ENCODE measurements around the gene MAP1LC3B. TPM values are rescaled to one million over a fixed set of nuclear protein-coding genes. Genes with fewer than 3 reads are reported as not detected.

The MAP1LC3B gene
- total RNA-seq, 1 experiment from 2014 or later: 72.3 TPM

DNA sequence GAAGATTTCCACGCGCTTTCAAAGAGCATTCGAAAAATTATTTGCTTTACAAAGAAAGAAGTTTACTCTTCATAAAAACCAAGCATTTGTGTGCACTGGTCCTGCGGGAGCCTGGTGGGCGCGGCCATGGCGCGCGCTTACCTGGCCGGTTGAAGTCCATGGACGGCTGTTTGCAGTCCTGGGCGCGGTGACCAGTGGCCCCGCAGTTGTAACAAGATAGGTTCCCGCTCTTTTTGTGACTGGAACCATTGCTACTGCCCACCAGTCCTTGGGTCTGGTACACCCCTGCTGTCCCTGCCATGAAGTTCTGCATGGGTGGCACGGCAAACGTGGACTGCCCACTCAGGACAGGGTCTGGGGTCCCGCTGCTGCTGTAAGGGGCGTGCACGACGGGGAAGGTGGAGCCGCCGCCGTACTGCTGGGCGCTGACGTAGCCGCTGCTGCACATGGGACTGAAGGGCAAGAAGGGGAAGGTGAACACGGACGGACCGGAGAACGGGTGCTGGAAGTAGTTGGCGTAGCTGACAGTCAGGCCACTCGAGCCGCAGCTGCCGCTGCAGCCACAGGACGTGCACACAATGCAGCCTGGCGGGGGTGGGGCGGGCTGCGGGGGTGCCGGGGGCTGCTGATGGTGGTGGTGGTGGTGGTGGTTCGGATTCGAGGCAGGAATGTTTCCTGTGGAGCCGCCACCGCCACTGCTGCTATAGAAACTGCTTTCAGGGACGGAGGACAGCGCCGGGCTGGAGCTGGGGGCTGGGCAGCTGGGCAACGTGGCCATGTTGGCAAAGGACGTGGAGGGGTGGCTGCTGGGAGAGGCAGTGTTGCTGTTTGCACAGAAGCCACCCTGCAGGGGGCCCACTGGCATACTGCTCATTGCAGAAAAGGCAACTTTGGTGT, 19.5 kb downstream of the MAP1LC3B start:
- Mint-ChIP-seq H3K4me1 (ENCODE audit: low read depth, unreplicated experiment) (peaks cover 9% of the 10 kb centered on the region), H3K27ac (ENCODE audit: unreplicated experiment) (no peak overlapping the region), H3K9me3 (ENCODE audit: unreplicated experiment) (no peaks in the 10 kb centered on the region), H3K27me3 (ENCODE audit: insufficient read depth, unreplicated experiment) (no peaks in the 10 kb centered on the region), H3K4me3 (ENCODE audit: unreplicated experiment) (no peak overlapping the region), H3K36me3 (ENCODE audit: insufficient read depth, unreplicated experiment) (peaks cover 80% of the 10 kb centered on the region)
- H3K4me1 ChIP-seq: no peaks in the 10 kb centered on the region
- H3K4me3 ChIP-seq (ENCODE audit: low read depth, low read length): no peak overlapping the region
- ChIA-PET POLR2A (no interaction called here), CTCF (no interaction called here)
- TF ChIP-seq, protein P1, sequence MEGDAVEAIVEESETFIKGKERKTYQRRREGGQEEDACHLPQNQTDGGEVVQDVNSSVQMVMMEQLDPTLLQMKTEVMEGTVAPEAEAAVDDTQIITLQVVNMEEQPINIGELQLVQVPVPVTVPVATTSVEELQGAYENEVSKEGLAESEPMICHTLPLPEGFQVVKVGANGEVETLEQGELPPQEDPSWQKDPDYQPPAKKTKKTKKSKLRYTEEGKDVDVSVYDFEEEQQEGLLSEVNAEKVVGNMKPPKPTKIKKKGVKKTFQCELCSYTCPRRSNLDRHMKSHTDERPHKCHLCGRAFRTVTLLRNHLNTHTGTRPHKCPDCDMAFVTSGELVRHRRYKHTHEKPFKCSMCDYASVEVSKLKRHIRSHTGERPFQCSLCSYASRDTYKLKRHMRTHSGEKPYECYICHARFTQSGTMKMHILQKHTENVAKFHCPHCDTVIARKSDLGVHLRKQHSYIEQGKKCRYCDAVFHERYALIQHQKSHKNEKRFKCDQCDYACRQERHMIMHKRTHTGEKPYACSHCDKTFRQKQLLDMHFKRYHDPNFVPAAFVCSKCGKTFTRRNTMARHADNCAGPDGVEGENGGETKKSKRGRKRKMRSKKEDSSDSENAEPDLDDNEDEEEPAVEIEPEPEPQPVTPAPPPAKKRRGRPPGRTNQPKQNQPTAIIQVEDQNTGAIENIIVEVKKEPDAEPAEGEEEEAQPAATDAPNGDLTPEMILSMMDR (IDR thresholded peaks at IDR 0.05; ENCODE audit: insufficient read depth in 1 of 2, low read depth in 1 of 2, low read length in 1 of 2, severe bottlenecking in 1 of 2, unreplicated experiment in 1 of 2): no peak
- H3K36me3 ChIP-seq (ENCODE audit: control insufficient read depth, insufficient read depth, low read length): peaks cover 5% of the 10 kb centered on the region
- no peaks in the 10 kb centered on the region for H3K27me3 ChIP-seq (replicated peaks; ENCODE audit: control insufficient read depth, insufficient read depth, low read length)
- no peaks in the 10 kb centered on the region for H3K9me3 ChIP-seq
- DNase-seq: no peak
- no TSS peak for BruUV-seq (replicated peaks)
- intact Hi-C loops (cut with micrococcal nuclease; ENCODE audit: unreplicated experiment): loop anchor here (10.0 kb wide), 1 partner anchor 163 kb away; no protein-coding TSS in a partner anchor

DNA sequence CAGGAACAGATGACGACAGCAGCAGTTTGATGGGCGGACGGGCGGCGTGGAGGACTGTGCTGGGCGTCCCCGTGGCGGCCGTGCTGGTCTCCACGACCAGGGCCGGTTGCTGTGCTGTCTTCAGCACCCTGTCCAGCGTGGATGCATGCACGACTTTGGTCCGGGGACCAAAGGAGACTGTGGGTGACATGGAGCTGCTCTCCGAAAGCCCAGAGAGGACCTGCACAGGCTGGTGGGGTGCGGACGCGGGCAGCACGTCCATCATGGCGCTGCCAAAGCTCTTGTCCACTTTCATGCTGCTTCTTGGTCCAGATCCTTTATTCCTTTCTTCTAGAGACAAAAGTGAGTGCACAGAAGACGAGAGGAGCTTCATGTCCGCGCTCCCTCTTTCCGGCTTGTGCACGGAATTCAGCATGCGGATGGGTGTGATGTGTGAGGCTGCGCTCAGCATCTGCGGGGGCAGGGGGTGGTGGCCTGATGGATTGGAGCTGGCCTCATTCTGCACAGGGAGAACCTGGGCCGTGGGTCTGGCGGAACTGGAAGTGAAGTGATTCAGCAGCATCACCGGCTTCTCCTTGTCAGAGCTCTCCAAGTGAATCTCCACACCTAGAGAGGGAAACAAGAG, 20.3 kb downstream of the MAP1LC3B start:
- peaks cover 9% of the 10 kb centered on the region for H3K4me1 Mint-ChIP-seq (ENCODE audit: low read depth, unreplicated experiment)
- no peak overlapping the region for H3K4me3 Mint-ChIP-seq (ENCODE audit: unreplicated experiment)
- intact Hi-C loops (cut with micrococcal nuclease; ENCODE audit: unreplicated experiment): loop anchor here (10.0 kb wide), 1 partner anchor 162 kb away; no protein-coding TSS in a partner anchor
- H3K27ac Mint-ChIP-seq (ENCODE audit: unreplicated experiment): no peak overlapping the region
- H3K9me3 Mint-ChIP-seq (ENCODE audit: unreplicated experiment): no peaks in the 10 kb centered on the region
- no peaks in the 10 kb centered on the region for H3K27me3 Mint-ChIP-seq (ENCODE audit: insufficient read depth, unreplicated experiment)
- POLR2A ChIA-PET: no interaction called here
- TF ChIP-seq, protein P1 (IDR thresholded peaks at IDR 0.05; ENCODE audit: insufficient read depth in 1 of 2, low read depth in 1 of 2, low read length in 1 of 2, severe bottlenecking in 1 of 2, unreplicated experiment in 1 of 2): no peak
- no peak for DNase-seq
- CTCF ChIA-PET: interaction anchor here (1.8 kb wide), 1 partner anchor 159 kb away, joined by 5 read pairs; no protein-coding TSS in a partner anchor
- no TSS peak for BruUV-seq (replicated peaks)
- H3K36me3 Mint-ChIP-seq (ENCODE audit: insufficient read depth, unreplicated experiment): peaks cover 79% of the 10 kb centered on the region
- no peaks in the 10 kb centered on the region for H3K9me3 ChIP-seq
- H3K36me3 ChIP-seq (ENCODE audit: control insufficient read depth, insufficient read depth, low read length): peaks cover 5% of the 10 kb centered on the region
- H3K27me3 ChIP-seq (replicated peaks; ENCODE audit: control insufficient read depth, insufficient read depth, low read length): no peaks in the 10 kb centered on the region
- no peak overlapping the region for H3K4me3 ChIP-seq (ENCODE audit: low read depth, low read length)
- H3K4me1 ChIP-seq: peaks cover 5% of the 10 kb centered on the region; the same call in 1 of the 2 replicates

DNA sequence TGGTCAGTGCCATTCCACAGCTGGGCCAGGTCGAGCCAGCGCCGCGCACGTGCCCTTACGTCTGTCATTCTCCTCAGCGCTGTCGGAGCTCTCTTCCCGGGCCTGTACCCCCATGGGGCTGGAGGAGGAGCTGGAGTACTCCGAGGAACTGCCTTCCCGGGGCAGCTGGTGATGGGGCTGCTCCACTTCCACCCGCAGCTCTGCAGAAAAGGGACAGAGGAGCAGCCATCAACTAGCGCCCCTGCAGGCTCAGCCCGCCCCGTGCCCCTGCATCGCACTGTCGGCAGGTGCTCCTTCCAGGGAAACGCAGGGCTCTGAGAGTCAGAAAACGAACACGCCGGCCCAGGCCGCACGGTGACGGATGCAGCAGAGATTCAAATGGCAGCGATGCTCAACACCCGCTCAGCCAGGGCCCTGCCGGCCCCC, 20.9 kb downstream of the MAP1LC3B start:
- Mint-ChIP-seq H3K36me3 (ENCODE audit: insufficient read depth, unreplicated experiment) (peaks cover 77% of the 10 kb centered on the region), H3K4me1 (ENCODE audit: low read depth, unreplicated experiment) (peaks cover 13% of the 10 kb centered on the region), H3K27ac (ENCODE audit: unreplicated experiment) (no peak overlapping the region), H3K4me3 (ENCODE audit: unreplicated experiment) (no peak overlapping the region), H3K9me3 (ENCODE audit: unreplicated experiment) (no peaks in the 10 kb centered on the region), H3K27me3 (ENCODE audit: insufficient read depth, unreplicated experiment) (no peaks in the 10 kb centered on the region)
- no TSS peak for BruUV-seq (replicated peaks)
- TF ChIP-seq, protein P1 (IDR thresholded peaks at IDR 0.05; ENCODE audit: insufficient read depth in 1 of 2, low read depth in 1 of 2, low read length in 1 of 2, severe bottlenecking in 1 of 2, unreplicated experiment in 1 of 2): no peak
- Histone ChIP-seq H3K4me3 (ENCODE audit: low read depth, low read length) (no peak overlapping the region), H3K4me1 (peaks cover 5% of the 10 kb centered on the region; the same call in 1 of the 2 replicates), H3K9me3 (no peaks in the 10 kb centered on the region), H3K36me3 (ENCODE audit: control insufficient read depth, insufficient read depth, low read length) (peaks cover 5% of the 10 kb centered on the region), H3K27me3 (replicated peaks; ENCODE audit: control insufficient read depth, insufficient read depth, low read length) (no peaks in the 10 kb centered on the region)
- ChIA-PET CTCF (interaction anchor here (1.8 kb wide), 1 partner anchor 158 kb away, joined by 5 read pairs; no protein-coding TSS in a partner anchor), POLR2A (no interaction called here)
- no peak for DNase-seq
- intact Hi-C loops (cut with micrococcal nuclease; ENCODE audit: unreplicated experiment): loop anchor here (10.0 kb wide), 1 partner anchor 162 kb away; no protein-coding TSS in a partner anchor
